Peyer's patch (tissue), 4 donors: Measurements from ENCODE around the gene CDC42EP5.

ENCODE experiments used
- POLR2A ChIP-seq, 2 donors: fragments of 450-650 bp; IDR thresholded peaks; one replicate each; pipeline ENCODE4 v1.5.1; 2017; ENCODE audit warnings: antibody characterized with exemption in 2 of 2, mild to moderate bottlenecking in 2 of 2, moderate library complexity in 2 of 2
- TF ChIP-seq, protein P1 (sequence below), 6 experiments: fragments of 450-650 bp in 4 of 6; fragments of 200-600 bp in 2 of 6; sonication (generic) in 1 of 6; IDR thresholded peaks; one replicate each; pipeline ENCODE4 v1.5.1; 2017 to 2019; ENCODE audit warnings: antibody characterized with exemption in 6 of 6, mild to moderate bottlenecking in 3 of 6, moderate library complexity in 1 of 6

DNA sequence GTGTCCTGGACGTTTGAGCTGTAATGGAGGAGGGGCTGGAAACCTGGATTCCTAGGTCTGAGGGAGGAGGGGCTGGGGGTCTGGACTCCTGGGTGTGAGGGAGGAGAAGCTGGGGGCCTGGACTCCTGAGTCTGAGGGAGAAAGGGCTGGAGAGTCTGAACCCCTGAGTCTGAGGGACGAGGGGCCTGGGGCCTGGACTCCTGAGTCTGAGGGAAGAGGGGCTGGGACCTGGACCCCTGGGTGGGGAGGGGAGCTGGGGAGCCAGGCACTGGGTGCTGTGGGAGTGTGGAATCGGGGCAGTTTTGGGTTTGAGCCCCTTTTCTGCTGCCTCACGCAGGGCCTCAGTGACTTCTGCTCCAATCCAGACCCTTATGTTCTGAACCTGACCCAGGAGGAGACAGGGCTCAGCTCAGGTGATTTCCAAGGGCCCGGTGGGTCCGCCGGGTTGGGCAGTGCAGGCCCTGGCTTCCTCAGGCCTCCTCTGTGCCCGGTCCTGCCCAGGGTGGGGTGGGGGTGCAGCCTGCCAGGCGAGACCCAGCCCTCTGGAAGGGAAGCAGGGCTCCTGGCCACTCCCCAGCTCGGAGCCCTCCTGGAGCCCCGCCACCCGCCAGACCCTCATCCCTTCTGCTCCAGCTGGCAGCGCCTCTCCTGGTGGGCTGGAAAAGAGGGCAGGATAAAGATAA is 43.4 kb downstream of the CDC42EP5 start:
- TF ChIP-seq, protein P1, sequence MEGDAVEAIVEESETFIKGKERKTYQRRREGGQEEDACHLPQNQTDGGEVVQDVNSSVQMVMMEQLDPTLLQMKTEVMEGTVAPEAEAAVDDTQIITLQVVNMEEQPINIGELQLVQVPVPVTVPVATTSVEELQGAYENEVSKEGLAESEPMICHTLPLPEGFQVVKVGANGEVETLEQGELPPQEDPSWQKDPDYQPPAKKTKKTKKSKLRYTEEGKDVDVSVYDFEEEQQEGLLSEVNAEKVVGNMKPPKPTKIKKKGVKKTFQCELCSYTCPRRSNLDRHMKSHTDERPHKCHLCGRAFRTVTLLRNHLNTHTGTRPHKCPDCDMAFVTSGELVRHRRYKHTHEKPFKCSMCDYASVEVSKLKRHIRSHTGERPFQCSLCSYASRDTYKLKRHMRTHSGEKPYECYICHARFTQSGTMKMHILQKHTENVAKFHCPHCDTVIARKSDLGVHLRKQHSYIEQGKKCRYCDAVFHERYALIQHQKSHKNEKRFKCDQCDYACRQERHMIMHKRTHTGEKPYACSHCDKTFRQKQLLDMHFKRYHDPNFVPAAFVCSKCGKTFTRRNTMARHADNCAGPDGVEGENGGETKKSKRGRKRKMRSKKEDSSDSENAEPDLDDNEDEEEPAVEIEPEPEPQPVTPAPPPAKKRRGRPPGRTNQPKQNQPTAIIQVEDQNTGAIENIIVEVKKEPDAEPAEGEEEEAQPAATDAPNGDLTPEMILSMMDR (IDR thresholded peaks at IDR 0.05) = no peak
- no peak for TF ChIP-seq POLR2A (IDR thresholded peaks at IDR 0.05)
